Measurements from ENCODE around the gene XRCC1.

XRCC1 gene

GRCh38 chr19:43562698-43563241 lies 12.6 kb downstream of the XRCC1 start:
- peak; percentile 52 for DNase-seq (ENCODE audit: low spot score)
- in situ Hi-C loops (cut with MboI; ENCODE audit: low pct_unique_long_range_greater_than_20kb, low sequenced_read_pairs, unreplicated experiment), result no loop called here
- no peak for TF ChIP-seq CTCF (IDR thresholded peaks at IDR 0.05; ENCODE audit: extremely low read depth, insufficient read depth, missing control alignments)

- no peak for DNase-seq (ENCODE audit: low spot score)
- no peak for TF ChIP-seq CTCF (IDR thresholded peaks at IDR 0.05; ENCODE audit: extremely low read depth, insufficient read depth, missing control alignments)
- in situ Hi-C loops (cut with MboI; ENCODE audit: low pct_unique_long_range_greater_than_20kb, low sequenced_read_pairs, unreplicated experiment), result no loop called here
Measured at GRCh38 chr19:43562226-43562697, 13.1 kb downstream of the XRCC1 start.

GRCh38 chr19:43561139-43561970 lies 14.0 kb downstream of the XRCC1 start:
- DNase-seq (ENCODE audit: low spot score), result no peak

GRCh38 chr19:43560687-43561086 lies 14.6 kb downstream of the XRCC1 start:
- TF ChIP-seq CTCF (IDR thresholded peaks at IDR 0.05; ENCODE audit: extremely low read depth, insufficient read depth, missing control alignments), result no peak
- no peak for DNase-seq (ENCODE audit: low spot score)
- in situ Hi-C loops (cut with MboI; ENCODE audit: low pct_unique_long_range_greater_than_20kb, low sequenced_read_pairs, unreplicated experiment), result no loop called here

More at GRCh38 chr19:43561139-43561970, 14.0 kb downstream of the XRCC1 start:
- in situ Hi-C loops (cut with MboI; ENCODE audit: low pct_unique_long_range_greater_than_20kb, low sequenced_read_pairs, unreplicated experiment), result no loop called here
- no peak for TF ChIP-seq CTCF (IDR thresholded peaks at IDR 0.05; ENCODE audit: extremely low read depth, insufficient read depth, missing control alignments)

- peak; percentile 83 for DNase-seq (ENCODE audit: low spot score)
- in situ Hi-C loops (cut with MboI; ENCODE audit: low pct_unique_long_range_greater_than_20kb, low sequenced_read_pairs, unreplicated experiment), result no loop called here
- peak; percentile 84 for TF ChIP-seq CTCF (IDR thresholded peaks at IDR 0.05; ENCODE audit: extremely low read depth, insufficient read depth, missing control alignments)
Measured at GRCh38 chr19:43555185-43555770, 20.0 kb downstream of the XRCC1 start.

- DNase-seq (ENCODE audit: low spot score), result no peak
- TF ChIP-seq CTCF (IDR thresholded peaks at IDR 0.05; ENCODE audit: extremely low read depth, insufficient read depth, missing control alignments), result no peak
- in situ Hi-C loops (cut with MboI; ENCODE audit: low pct_unique_long_range_greater_than_20kb, low sequenced_read_pairs, unreplicated experiment), result no loop called here
Measured at GRCh38 chr19:43554317-43554895, 20.9 kb downstream of the XRCC1 start.
